ENCODE measurements around the gene TTLL4.

GRCh38 chr2:218713922-218714321, 3.3 kb downstream of the TTLL4 start:
- no peak for TF ChIP-seq CTCF (conservative IDR thresholded peaks at IDR 0.05; ENCODE audit: low read length)
- TF ChIP-seq EZH2phosphoT487 (IDR thresholded peaks at IDR 0.05; ENCODE audit: borderline replicate concordance, low read depth, low read length), result no peak

All from OCI-LY7 (cell line).